Thyroid gland (tissue), 4 donors: ENCODE results near the gene GP5. TPM values are rescaled to one million over a fixed set of nuclear protein-coding genes. Genes with fewer than 3 reads are reported as not detected.

Source experiments
- DNase-seq, 2 donors: peaks; one replicate each; pipeline ENCODE4 v3.0.0-alpha.2; 2019
- H3K27ac ChIP-seq, 3 donors: fragments of 200-600 bp; sonication (generic); 1 replicate in 2 of 3; 2 replicates in 1 of 3; pipeline ENCODE4 v1.5.1; 2016 to 2019; ENCODE audit warnings: mild to moderate bottlenecking in 1 of 3, moderate library complexity in 1 of 3
- H3K27me3 ChIP-seq: fragments of 200-600 bp; sonication (generic); one replicate; pipeline ENCODE4 v1.5.1; 2019
- H3K36me3 ChIP-seq, 2 donors: fragments of 200-600 bp; sonication (generic); one replicate each; pipeline ENCODE4 v1.5.1; 2016 to 2019
- H3K4me1 ChIP-seq, 2 donors: fragments of 200-600 bp; sonication (generic); one replicate each; pipeline ENCODE4 v1.5.1; 2017 to 2019
- H3K4me3 ChIP-seq, 3 donors: fragments of 200-600 bp; sonication (generic); replicated peaks in 1 of 3; 1 replicate in 2 of 3; 2 replicates in 1 of 3; pipeline ENCODE4 v1.5.1; 2016; ENCODE audit warnings: mild to moderate bottlenecking in 1 of 3
- H3K9me3 ChIP-seq: fragments of 200-600 bp; sonication (generic); one replicate; pipeline ENCODE4 v1.5.1; 2017
- CTCF ChIP-seq, 6 experiments: fragments of 200-600 bp in 3 of 6; fragments of 450-650 bp in 3 of 6; sonication (generic) in 3 of 6; IDR thresholded peaks; one replicate each; pipeline ENCODE4 v1.5.1; 2016 to 2019; ENCODE audit warnings: antibody characterized with exemption in 6 of 6, mild to moderate bottlenecking in 2 of 6, inconsistent platforms in 1 of 6, moderate library complexity in 1 of 6
- POLR2A ChIP-seq, 2 donors: fragments of 450-650 bp; IDR thresholded peaks; one replicate each; pipeline ENCODE4 v1.6.1; 2017; ENCODE audit warnings: antibody characterized with exemption in 2 of 2, mild to moderate bottlenecking in 2 of 2, moderate library complexity in 1 of 2
- whole genome bisulfite sequencing, 2 donors: methylation state at CpG; one replicate each; pipeline ENCODE4 v1.1.5; 2017; 5-methylcytosine and 5-hydroxymethylcytosine counted together
- intact Hi-C: fragments of 100-400 bp; cut with DNase I; formaldehyde crosslinking; loops from one replicate; pipeline ENCODE4 v1.15.1; 2023
- total RNA-seq, 4 donors: library from RNA; depleted of rRNA; stranded (reverse); fragments of >200 nt; gene quantifications; one replicate each; pipeline ENCODE4 v1.2.3, GENCODE V29; 2016

Gene GP5
- total RNA-seq, 4 donors from 2014 or later, result 0.39 to 1.2 (median 0.74) TPM

GRCh38 chr3:194351080-194351672 lies 47.9 kb downstream of the GP5 start, which contains the start of gene CPN2:
CPN2 (minus strand) TSS chr3:194351328; CDS start chr3:194342702, 8,626 bp downstream.
- intact Hi-C loops, result no loop called here
- no peak for DNase-seq
- Histone ChIP-seq H3K27me3 (no peaks in the 10 kb centered on the region), H3K4me3 (no peak within 1 kb of the TSS), H3K4me1 (no peaks in the 10 kb centered on the region), H3K27ac (no peak within 1 kb of the TSS), H3K9me3 (no peaks in the 10 kb centered on the region), H3K36me3 (no peaks in the 10 kb centered on the region)
- TF ChIP-seq POLR2A (IDR thresholded peaks at IDR 0.05), result no peak
- TF ChIP-seq CTCF (IDR thresholded peaks at IDR 0.05), result no peak
- WGBS, 2 donors, result 80 to 94% methylated on average over 12 to 16 of the region's 24 CpGs

GRCh38 chr3:194350726-194351071 lies 48.4 kb downstream of the GP5 start:
- 78 to 84% methylated on average over 3 of the region's 3 CpGs for WGBS, 2 donors
- intact Hi-C loops, result no loop called here
- Histone ChIP-seq H3K9me3 (no peaks in the 10 kb centered on the region), H3K4me3 (no peak overlapping the region), H3K27ac (no peak overlapping the region), H3K36me3 (no peaks in the 10 kb centered on the region), H3K4me1 (no peaks in the 10 kb centered on the region), H3K27me3 (no peaks in the 10 kb centered on the region)
- TF ChIP-seq POLR2A (IDR thresholded peaks at IDR 0.05), result no peak
- no peak for TF ChIP-seq CTCF (IDR thresholded peaks at IDR 0.05)
- DNase-seq, result no peak

GRCh38 chr3:194348354-194348753 lies 50.7 kb downstream of the GP5 start:
- 89% methylated on average over 6 of the region's 6 CpGs for WGBS, 2 donors
- Histone ChIP-seq H3K36me3 (no peaks in the 10 kb centered on the region), H3K4me3 (no peak overlapping the region), H3K9me3 (no peaks in the 10 kb centered on the region), H3K27me3 (no peaks in the 10 kb centered on the region), H3K27ac (no peak overlapping the region), H3K4me1 (peaks cover 0 to 4% of the 10 kb centered on the region in 2 donors)
- no peak for TF ChIP-seq CTCF (IDR thresholded peaks at IDR 0.05)
- no peak for TF ChIP-seq POLR2A (IDR thresholded peaks at IDR 0.05)
- intact Hi-C loops, result no loop called here
- no peak for DNase-seq

- no peaks in the 10 kb centered on the region for H3K36me3 ChIP-seq
- WGBS, 2 donors, result 86 to 88% methylated on average over 5 of the region's 5 CpGs
- no peak for TF ChIP-seq POLR2A (IDR thresholded peaks at IDR 0.05)
- no peak for TF ChIP-seq CTCF (IDR thresholded peaks at IDR 0.05)
- no peaks in the 10 kb centered on the region for H3K27me3 ChIP-seq
- peaks cover 0 to 4% of the 10 kb centered on the region in 2 donors for H3K4me1 ChIP-seq
- DNase-seq, result no peak
- intact Hi-C loops, result no loop called here
- H3K4me3 ChIP-seq, result no peak overlapping the region
- no peaks in the 10 kb centered on the region for H3K9me3 ChIP-seq
- no peak overlapping the region for H3K27ac ChIP-seq
These were observed 52.4 kb downstream of the GP5 start for GRCh38 chr3:194346621-194347020.

GRCh38 chr3:194346035-194346434 lies 53.0 kb downstream of the GP5 start:
- no peak for DNase-seq
- WGBS, 2 donors, result 81 to 93% methylated on average over 5 to 9 of the region's 9 CpGs
- Histone ChIP-seq H3K4me1 (peaks cover 0 to 4% of the 10 kb centered on the region in 2 donors), H3K4me3 (no peak overlapping the region), H3K27me3 (no peaks in the 10 kb centered on the region), H3K9me3 (no peaks in the 10 kb centered on the region), H3K27ac (no peak overlapping the region), H3K36me3 (no peaks in the 10 kb centered on the region)
- intact Hi-C loops, result no loop called here
- TF ChIP-seq POLR2A (IDR thresholded peaks at IDR 0.05) (no peak), CTCF (IDR thresholded peaks at IDR 0.05) (no peak)

Other genes starting within 250 kb of the GP5 start
- gene CPN2, start 47.9 kb downstream of the GP5 start, total RNA-seq, result not detected
- 1 to 10 TPM in 3 of 4 donors, under 1 TPM in 1; 0.79 to 6.7 (median 1.4) TPM for gene LRRC15, start 29.5 kb downstream of the GP5 start, total RNA-seq
- gene ATP13A3, start 87.7 kb upstream of the GP5 start, total RNA-seq, result 100 to 1,000 TPM; 262 to 426 (median 341) TPM
- gene TMEM44, start 234.2 kb upstream of the GP5 start, total RNA-seq, result 10 to 100 TPM in 2 of 4 donors, 1 to 10 TPM in 2; 6.3 to 11.0 (median 9.7) TPM